A549 (cell line): ENCODE results near the gene KRTAP12-4.

Experiments
- CBX8 ChIP-seq: fragments of 200-600 bp; sonication (generic); IDR thresholded peaks from 2 replicates; pipeline ENCODE4 v1.6.1; 2016
- CHD2 ChIP-seq: fragments of 150-350 bp; IDR thresholded peaks from 2 replicates; pipeline ENCODE4 v1.6.1; 2014; ENCODE audit warnings: low read length; ENCODE audit not compliant: partially characterized antibody
- CTCF ChIP-seq: fragments of >200 bp; sonication (Bioruptor Twin); formaldehyde crosslinking; IDR thresholded peaks from 3 replicates; pipeline ENCODE4 v1.5.1; 2016
- EP300 ChIP-seq, 2 experiments: fragments of >200 bp; sonication (Bioruptor Twin); formaldehyde crosslinking; IDR thresholded peaks; 2 replicates in 1 of 2; 3 replicates in 1 of 2; pipeline ENCODE4 v1.6.1; 2016 to 2017
- JUN ChIP-seq, 2 experiments: fragments of >200 bp; sonication (Bioruptor Twin); formaldehyde crosslinking; IDR thresholded peaks; 2 replicates in 1 of 2; 3 replicates in 1 of 2; pipeline ENCODE4 v1.6.1; 2016 to 2017
- MAX ChIP-seq: IDR thresholded peaks from 2 replicates; pipeline ENCODE4 v1.6.1; 2012
- POLR2A ChIP-seq: IDR thresholded peaks from 2 replicates; pipeline ENCODE4 v1.6.1; 2012; ENCODE audit warnings: mild to moderate bottlenecking, low read length
- POLR2AphosphoS2 ChIP-seq: conservative IDR thresholded peaks from 2 replicates; pipeline ENCODE4 v1.6.1; 2012; ENCODE audit warnings: low read length, improper control_type of control experiment, inconsistent platforms
- RAD21 ChIP-seq, 2 experiments: fragments of >200 bp in 1 of 2; sonication (Bioruptor Twin) in 1 of 2; formaldehyde crosslinking in 1 of 2; IDR thresholded peaks in 1 of 2; conservative IDR thresholded peaks in 1 of 2; 2 replicates in 1 of 2; 3 replicates in 1 of 2; pipeline ENCODE4 v1.6.1; 2012 to 2018; ENCODE audit warnings: inconsistent platforms in 1 of 2
- REST ChIP-seq: fragments of 200-600 bp; sonication (generic); IDR thresholded peaks from 2 replicates; pipeline ENCODE4 v1.6.1; 2016; ENCODE audit warnings: antibody characterized with exemption, mild to moderate bottlenecking, moderate library complexity
- RFX5 ChIP-seq: fragments of 450-650 bp; IDR thresholded peaks from 2 replicates; pipeline ENCODE4 v1.7.1; 2014; ENCODE audit warnings: antibody characterized with exemption, mild to moderate bottlenecking, moderate library complexity
- TP53 ChIP-seq: fragments of 250-450 bp; sonication (Bioruptor Pico); IDR thresholded peaks from 2 replicates; pipeline ENCODE4 v1.5.0; 2021; ENCODE audit warnings: mild to moderate bottlenecking, moderate library complexity

GRCh38 chr21:44619886-44620285 is 34.6 kb downstream of the KRTAP12-4 start:
- TF ChIP-seq MAX (no peak), POLR2A (no peak), CHD2 (no peak), REST (no peak), TP53 (CRISPR knock-in tag) (no peak), RAD21 (conservative IDR thresholded peaks at IDR 0.05 in 1 of 2, IDR thresholded peaks at IDR 0.05 in 1 of 2) (no peak), CTCF (no peak), RFX5 (no peak), JUN (IDR thresholded peaks at IDR 0.05) (no peak), CBX8 (no peak), POLR2AphosphoS2 (no peak), EP300 (IDR thresholded peaks at IDR 0.05) (no peak)
